HUES6 (cell line): Measurements from ENCODE around the gene MOCS3.

Experiments used
- H3K27ac ChIP-seq: 2 replicates; pipeline ENCODE4 v1.7.0; 2013; ENCODE audit warnings: low read depth, mild to moderate bottlenecking, low read length, inconsistent platforms
- H3K27me3 ChIP-seq: 2 replicates; pipeline ENCODE4 v1.6.1; 2013; ENCODE audit warnings: low read length; ENCODE audit not compliant: control insufficient read depth, insufficient read depth
- H3K36me3 ChIP-seq: 2 replicates; pipeline ENCODE4 v1.6.1; 2013; ENCODE audit warnings: low read length; ENCODE audit not compliant: control insufficient read depth, insufficient read depth
- H3K4me1 ChIP-seq: 2 replicates; pipeline ENCODE4 v1.6.1; 2013; ENCODE audit warnings: low read length; ENCODE audit not compliant: control insufficient read depth, insufficient read depth
- H3K4me3 ChIP-seq: 2 replicates; pipeline ENCODE4 v1.5.1; 2013; ENCODE audit warnings: low read depth, low read length
- H3K9ac ChIP-seq: one replicate; pipeline ENCODE4 v1.6.1; 2013; ENCODE audit warnings: mild to moderate bottlenecking, low read length
- H3K9me3 ChIP-seq: 2 replicates; pipeline ENCODE4 v1.6.1; 2013; ENCODE audit warnings: low read depth, low read length; ENCODE audit not compliant: control insufficient read depth, insufficient read depth

MOCS3 gene, protein sequence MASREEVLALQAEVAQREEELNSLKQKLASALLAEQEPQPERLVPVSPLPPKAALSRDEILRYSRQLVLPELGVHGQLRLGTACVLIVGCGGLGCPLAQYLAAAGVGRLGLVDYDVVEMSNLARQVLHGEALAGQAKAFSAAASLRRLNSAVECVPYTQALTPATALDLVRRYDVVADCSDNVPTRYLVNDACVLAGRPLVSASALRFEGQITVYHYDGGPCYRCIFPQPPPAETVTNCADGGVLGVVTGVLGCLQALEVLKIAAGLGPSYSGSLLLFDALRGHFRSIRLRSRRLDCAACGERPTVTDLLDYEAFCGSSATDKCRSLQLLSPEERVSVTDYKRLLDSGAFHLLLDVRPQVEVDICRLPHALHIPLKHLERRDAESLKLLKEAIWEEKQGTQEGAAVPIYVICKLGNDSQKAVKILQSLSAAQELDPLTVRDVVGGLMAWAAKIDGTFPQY

GRCh38 chr20:50958615-50959542 is at the start of gene MOCS3:
TSS of gene MOCS3 (plus strand) at chr20:50958818. CDS start at chr20:50958843, 25 bp downstream.
- Histone ChIP-seq H3K9me3 (no peaks in the 10 kb centered on the region), H3K27ac (peak within 1 kb of the TSS; percentile 98), H3K4me1 (peaks cover 12% of the 10 kb centered on the region; the same call in 1 of the 2 replicates), H3K9ac (peak within 1 kb of the TSS; percentile 92), H3K36me3 (peaks cover 23% of the 10 kb centered on the region), H3K4me3 (peak within 1 kb of the TSS; percentile 94), H3K27me3 (no peaks in the 10 kb centered on the region)

DNA sequence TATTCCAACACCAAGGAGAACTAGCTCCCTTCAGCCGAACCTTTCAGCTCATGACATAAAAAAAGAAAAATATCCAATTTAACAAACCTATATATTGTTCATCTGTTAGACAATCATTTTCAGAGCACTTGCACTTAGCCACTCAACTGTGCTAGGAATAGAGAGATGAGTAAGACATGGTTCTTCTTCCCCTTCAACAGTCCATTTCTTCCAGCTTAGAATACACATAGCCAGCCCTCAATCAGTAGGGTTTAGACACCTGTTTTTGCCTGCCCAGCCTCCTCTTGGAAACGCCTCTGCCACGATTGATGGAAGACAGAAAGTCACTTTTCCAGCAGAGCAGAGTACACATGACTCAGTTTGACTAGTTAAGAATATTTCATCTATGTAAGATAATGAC is 49.2 kb upstream of the MOCS3 start:
- Histone ChIP-seq H3K4me3 (no peak overlapping the region), H3K9me3 (no peaks in the 10 kb centered on the region), H3K9ac (no peak overlapping the region), H3K4me1 (peaks cover 10% of the 10 kb centered on the region), H3K27ac (no peak overlapping the region), H3K27me3 (no peaks in the 10 kb centered on the region), H3K36me3 (peaks cover 60% of the 10 kb centered on the region)

DNA sequence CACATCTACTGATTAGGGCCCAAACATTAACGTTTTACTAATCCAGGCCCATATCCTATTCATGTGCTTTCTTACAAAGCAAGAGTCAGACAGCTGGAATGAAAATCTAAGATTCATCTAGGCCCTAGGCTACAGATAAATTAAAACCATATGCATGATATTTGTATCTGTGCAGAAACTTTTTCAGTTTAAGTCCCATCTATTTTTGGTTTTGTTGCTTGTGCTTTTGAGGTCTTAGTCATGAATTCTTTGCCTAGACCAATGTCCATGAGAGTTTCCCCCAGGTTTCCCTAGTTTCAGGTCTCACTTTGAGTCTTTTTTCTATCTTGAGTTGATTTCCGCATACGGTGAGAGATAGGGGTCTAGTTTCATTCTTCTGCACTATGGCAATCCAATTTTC is 47.6 kb upstream of the MOCS3 start:
- Histone ChIP-seq H3K9me3 (no peaks in the 10 kb centered on the region), H3K36me3 (peaks cover 62% of the 10 kb centered on the region), H3K4me1 (peaks cover 21% of the 10 kb centered on the region), H3K4me3 (no peak overlapping the region), H3K9ac (no peak overlapping the region), H3K27ac (no peak overlapping the region), H3K27me3 (no peaks in the 10 kb centered on the region)

- H3K36me3 ChIP-seq, result peaks cover 63% of the 10 kb centered on the region
- H3K27ac ChIP-seq, result no peak overlapping the region
- H3K4me1 ChIP-seq, result peaks cover 22% of the 10 kb centered on the region
Measured at GRCh38 chr20:50911716-50912115, 46.9 kb upstream of the MOCS3 start.

GRCh38 chr20:50913690-50914375 is 44.8 kb upstream of the MOCS3 start:
- Histone ChIP-seq H3K4me1 (peaks cover 35% of the 10 kb centered on the region), H3K27ac (no peak overlapping the region), H3K4me3 (no peak overlapping the region), H3K9ac (no peak overlapping the region), H3K36me3 (peaks cover 73% of the 10 kb centered on the region), H3K9me3 (no peaks in the 10 kb centered on the region), H3K27me3 (no peaks in the 10 kb centered on the region)

More at GRCh38 chr20:50911716-50912115, 46.9 kb upstream of the MOCS3 start:
- no peaks in the 10 kb centered on the region for H3K27me3 ChIP-seq
- H3K9ac ChIP-seq, result no peak overlapping the region
- H3K4me3 ChIP-seq, result no peak overlapping the region
- no peaks in the 10 kb centered on the region for H3K9me3 ChIP-seq

DNA sequence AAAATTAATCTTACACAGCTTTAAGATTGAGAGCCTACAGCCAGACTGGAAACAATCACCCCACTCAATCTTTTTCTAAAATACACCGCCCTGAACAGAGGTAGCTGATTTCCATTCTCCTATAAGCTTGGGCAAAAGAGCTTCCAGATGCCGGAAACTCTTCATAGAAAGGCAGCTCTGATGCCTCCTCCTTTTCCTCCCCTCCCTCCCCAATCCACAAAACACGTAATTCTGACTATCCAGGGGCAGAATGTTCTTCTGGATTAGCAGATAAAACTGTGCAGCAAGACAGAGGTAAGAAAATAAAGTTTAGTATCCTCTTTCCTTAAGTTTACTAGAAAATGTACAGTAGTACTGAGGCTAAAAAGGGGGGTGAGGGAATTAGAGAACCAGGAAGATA is 43.2 kb upstream of the MOCS3 start:
- peaks cover 71% of the 10 kb centered on the region for H3K36me3 ChIP-seq

GRCh38 chr20:50916257-50916656 is 42.4 kb upstream of the MOCS3 start:
- Histone ChIP-seq H3K4me1 (peaks cover 38% of the 10 kb centered on the region), H3K9ac (no peak overlapping the region), H3K27ac (no peak overlapping the region), H3K27me3 (no peaks in the 10 kb centered on the region), H3K4me3 (no peak overlapping the region), H3K36me3 (peaks cover 73% of the 10 kb centered on the region), H3K9me3 (no peaks in the 10 kb centered on the region)

More for the DNA sequence above, 43.2 kb upstream of the MOCS3 start:
- Histone ChIP-seq H3K9ac (no peak overlapping the region), H3K4me3 (no peak overlapping the region), H3K9me3 (no peaks in the 10 kb centered on the region), H3K4me1 (peaks cover 36% of the 10 kb centered on the region), H3K27ac (no peak overlapping the region), H3K27me3 (no peaks in the 10 kb centered on the region)

- H3K9me3 ChIP-seq, result no peaks in the 10 kb centered on the region
- no peak overlapping the region for H3K27ac ChIP-seq
- H3K27me3 ChIP-seq, result no peaks in the 10 kb centered on the region
- H3K4me3 ChIP-seq, result no peak overlapping the region
- no peak overlapping the region for H3K9ac ChIP-seq
- peaks cover 43% of the 10 kb centered on the region for H3K4me1 ChIP-seq
- peaks cover 75% of the 10 kb centered on the region for H3K36me3 ChIP-seq
Measured at GRCh38 chr20:50916934-50917333, 41.7 kb upstream of the MOCS3 start.

GRCh38 chr20:50918403-50918802 is 40.2 kb upstream of the MOCS3 start:
- Histone ChIP-seq H3K9ac (no peak overlapping the region), H3K4me1 (peaks cover 50% of the 10 kb centered on the region), H3K36me3 (peaks cover 77% of the 10 kb centered on the region), H3K27me3 (no peaks in the 10 kb centered on the region), H3K9me3 (no peaks in the 10 kb centered on the region), H3K4me3 (no peak overlapping the region), H3K27ac (no peak overlapping the region)

- Histone ChIP-seq H3K36me3 (peaks cover 77% of the 10 kb centered on the region), H3K4me1 (peaks cover 39% of the 10 kb centered on the region), H3K27ac (no peak overlapping the region), H3K4me3 (no peak overlapping the region), H3K27me3 (no peaks in the 10 kb centered on the region), H3K9me3 (no peaks in the 10 kb centered on the region), H3K9ac (no peak overlapping the region)
Measured at GRCh38 chr20:50919567-50919966, 39.1 kb upstream of the MOCS3 start.
